AG04450 (cell line): ENCODE measurements around the gene ABHD12B. TPM values are rescaled to one million over a fixed set of nuclear protein-coding genes. Genes with fewer than 3 reads are reported as not detected.

Experiments used
- CTCF ChIA-PET: fragments of 300-600, 350-600 bp; formaldehyde crosslinking; extraction: SDS; loops from one replicate; lab custom pipeline; 2022; ENCODE audit warnings: antibody characterized with exemption, inconsistent platforms; lab: Charles Lee
- POLR2A ChIA-PET: fragments of 350-600 bp; formaldehyde crosslinking; extraction: SDS; loops from one replicate; lab custom pipeline; 2021; ENCODE audit warnings: antibody characterized with exemption, inconsistent platforms; lab: Yijun Ruan, JAX
- DNase-seq: peaks from one replicate; pipeline ENCODE4 v3.0.0-alpha.2; 2011; ENCODE audit warnings: low read depth, low spot score
- H3K27ac ChIP-seq: one replicate; pipeline ENCODE4 v1.5.1; 2012; ENCODE audit warnings: low read depth, low read length, control low read depth
- H3K27me3 ChIP-seq: one replicate; pipeline ENCODE4 v1.6.0; 2012; ENCODE audit warnings: low read length; ENCODE audit not compliant: control insufficient read depth, insufficient read depth
- H3K4me3 ChIP-seq: 2 replicates; pipeline ENCODE4 v1.5.1; 2011; ENCODE audit warnings: mild to moderate bottlenecking, low read depth, low read length, control low read depth
- H3K9me3 ChIP-seq: 2 replicates; pipeline ENCODE4 v1.5.1; 2012; ENCODE audit warnings: low read length; ENCODE audit not compliant: control insufficient read depth, insufficient read depth
- polyA plus RNA-seq: library from polyadenylated mRNA; depleted of rRNA; stranded (reverse); fragments of >200 nt; gene quantifications from 2 replicates; pipeline ENCODE4 v1.2.3, GENCODE V29; 2011
- TF ChIP-seq, protein P1 (sequence below): IDR thresholded peaks from 2 replicates; pipeline ENCODE4 v1.5.1; 2011; ENCODE audit warnings: low read depth, low read length, control low read depth, inconsistent platforms

ABHD12B gene
- polyA plus RNA-seq, 1 experiment: 0.32 TPM

DNA sequence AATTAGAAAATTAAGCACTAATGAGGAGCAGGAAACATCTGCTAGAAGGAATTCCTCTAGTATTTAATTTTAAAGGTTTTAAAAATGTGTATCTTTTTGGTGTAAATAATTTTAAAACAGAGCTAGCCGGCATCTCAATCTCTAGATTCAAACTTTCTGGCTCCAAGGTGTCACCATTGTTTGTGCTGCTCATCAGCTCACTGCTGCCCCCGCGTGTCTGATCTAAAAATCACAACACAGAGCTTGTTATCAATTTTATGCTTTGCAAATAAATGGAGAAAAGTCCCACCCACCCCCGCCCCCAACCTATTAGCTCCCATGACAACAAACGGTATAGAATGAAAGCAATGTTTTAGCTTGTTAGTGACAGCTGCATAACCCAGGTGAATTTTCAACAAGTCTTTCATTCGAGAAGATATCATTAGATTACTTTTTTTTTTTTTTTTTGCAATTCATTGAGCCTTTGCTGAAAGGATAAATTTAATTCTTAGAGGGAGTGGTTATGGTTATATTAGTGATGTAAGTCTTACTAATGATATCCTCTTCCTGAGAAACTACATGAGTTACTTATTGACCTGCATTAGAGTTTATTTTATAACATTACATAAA, 11.3 kb upstream of the ABHD12B start:
- TF ChIP-seq, protein P1, sequence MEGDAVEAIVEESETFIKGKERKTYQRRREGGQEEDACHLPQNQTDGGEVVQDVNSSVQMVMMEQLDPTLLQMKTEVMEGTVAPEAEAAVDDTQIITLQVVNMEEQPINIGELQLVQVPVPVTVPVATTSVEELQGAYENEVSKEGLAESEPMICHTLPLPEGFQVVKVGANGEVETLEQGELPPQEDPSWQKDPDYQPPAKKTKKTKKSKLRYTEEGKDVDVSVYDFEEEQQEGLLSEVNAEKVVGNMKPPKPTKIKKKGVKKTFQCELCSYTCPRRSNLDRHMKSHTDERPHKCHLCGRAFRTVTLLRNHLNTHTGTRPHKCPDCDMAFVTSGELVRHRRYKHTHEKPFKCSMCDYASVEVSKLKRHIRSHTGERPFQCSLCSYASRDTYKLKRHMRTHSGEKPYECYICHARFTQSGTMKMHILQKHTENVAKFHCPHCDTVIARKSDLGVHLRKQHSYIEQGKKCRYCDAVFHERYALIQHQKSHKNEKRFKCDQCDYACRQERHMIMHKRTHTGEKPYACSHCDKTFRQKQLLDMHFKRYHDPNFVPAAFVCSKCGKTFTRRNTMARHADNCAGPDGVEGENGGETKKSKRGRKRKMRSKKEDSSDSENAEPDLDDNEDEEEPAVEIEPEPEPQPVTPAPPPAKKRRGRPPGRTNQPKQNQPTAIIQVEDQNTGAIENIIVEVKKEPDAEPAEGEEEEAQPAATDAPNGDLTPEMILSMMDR: peak; percentile 74
- peak; percentile 61 for DNase-seq
- Histone ChIP-seq H3K9me3 (no peaks in the 10 kb centered on the region), H3K27me3 (no peaks in the 10 kb centered on the region), H3K27ac (no peak overlapping the region), H3K4me3 (peak overlapping the region; percentile 56)
- CTCF ChIA-PET: interaction anchor here (0.5 to 4.8 kb wide), 86 partner anchors 9 to 985 kb away, joined by 3 to 60 read pairs (median 4); partner anchors contain the start of genes ABHD12B, ATL1, NIN and PYGL
- POLR2A ChIA-PET: interaction anchor here (0.7 to 1.0 kb wide), 5 partner anchors 14 to 1092 kb away, joined by 3 to 6 read pairs (median 4); no protein-coding TSS in a partner anchor

DNA sequence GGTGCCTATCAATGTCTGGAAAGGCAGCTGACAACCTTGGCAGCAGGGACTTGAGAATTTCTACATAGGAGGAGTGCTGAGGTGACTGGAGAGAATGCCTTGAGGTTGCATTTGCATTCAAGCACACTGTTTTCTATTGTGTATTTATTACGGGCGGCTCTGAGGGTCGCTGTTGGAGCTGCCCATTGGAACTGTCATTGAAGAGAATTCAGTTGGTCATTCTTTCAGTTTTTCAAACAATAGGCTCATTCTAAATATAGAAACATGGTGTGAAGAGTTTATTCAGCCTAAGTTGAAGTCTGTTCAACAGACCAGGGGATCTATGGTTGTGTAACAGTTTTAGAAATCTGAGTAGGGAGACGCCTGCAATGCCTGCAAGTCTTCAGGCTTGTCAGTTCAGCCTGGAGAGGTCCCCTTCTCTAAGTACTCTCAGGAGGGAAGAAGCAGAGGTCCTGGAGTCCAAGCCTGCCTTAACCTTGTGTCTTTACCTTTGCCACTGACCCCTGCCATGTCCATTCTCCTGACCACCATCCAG, 9.8 kb upstream of the ABHD12B start:
- ChIA-PET POLR2A (no interaction called here), CTCF (interaction anchor here (0.6 to 4.8 kb wide), 7 partner anchors 15 to 547 kb away, joined by 3 to 51 read pairs (median 5); partner anchors contain the start of gene NIN)
- Histone ChIP-seq H3K27ac (no peak overlapping the region), H3K9me3 (no peaks in the 10 kb centered on the region), H3K27me3 (no peaks in the 10 kb centered on the region), H3K4me3 (no peak overlapping the region)
- TF ChIP-seq, protein P1: no peak
- DNase-seq: no peak

DNA sequence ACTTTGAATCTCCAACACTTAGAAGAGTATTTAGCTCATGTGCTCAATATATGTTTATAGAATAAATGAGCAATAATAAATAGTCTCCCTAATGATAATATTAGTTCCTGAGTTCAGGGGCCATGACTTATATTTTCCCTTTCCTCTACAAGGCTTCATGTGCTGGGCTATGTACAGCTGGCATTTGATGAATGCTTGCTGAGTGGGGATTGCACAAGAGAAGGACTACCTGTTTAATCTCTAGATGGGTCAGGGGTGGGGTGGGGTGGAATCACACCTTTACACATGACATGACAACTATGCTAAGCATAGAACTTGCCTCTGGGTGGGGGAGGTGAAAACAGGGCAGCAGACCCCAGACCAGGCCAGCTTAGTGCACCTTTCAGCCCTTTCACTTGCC, 7.6 kb upstream of the ABHD12B start:
- POLR2A ChIA-PET: interaction anchor here (0.6 kb wide), 1 partner anchor 633 kb away, joined by 3 read pairs; no protein-coding TSS in a partner anchor
- no peak for DNase-seq
- no peak overlapping the region for H3K27ac ChIP-seq
- H3K27me3 ChIP-seq: no peaks in the 10 kb centered on the region
- H3K4me3 ChIP-seq: no peak overlapping the region
- CTCF ChIA-PET: no interaction called here
- H3K9me3 ChIP-seq: no peaks in the 10 kb centered on the region
- TF ChIP-seq, protein P1: no peak

- Histone ChIP-seq H3K27ac (no peak overlapping the region), H3K4me3 (no peak overlapping the region), H3K27me3 (no peaks in the 10 kb centered on the region), H3K9me3 (no peaks in the 10 kb centered on the region)
- TF ChIP-seq, protein P1: no peak
- DNase-seq: no peak
- CTCF ChIA-PET: interaction anchor here (0.7 to 1.6 kb wide), 3 partner anchors 9 to 206 kb away, joined by 3 read pairs; no protein-coding TSS in a partner anchor
- POLR2A ChIA-PET: no interaction called here
Observed at GRCh38 chr14:50864946-50865345, 6.9 kb upstream of the ABHD12B start.

DNA sequence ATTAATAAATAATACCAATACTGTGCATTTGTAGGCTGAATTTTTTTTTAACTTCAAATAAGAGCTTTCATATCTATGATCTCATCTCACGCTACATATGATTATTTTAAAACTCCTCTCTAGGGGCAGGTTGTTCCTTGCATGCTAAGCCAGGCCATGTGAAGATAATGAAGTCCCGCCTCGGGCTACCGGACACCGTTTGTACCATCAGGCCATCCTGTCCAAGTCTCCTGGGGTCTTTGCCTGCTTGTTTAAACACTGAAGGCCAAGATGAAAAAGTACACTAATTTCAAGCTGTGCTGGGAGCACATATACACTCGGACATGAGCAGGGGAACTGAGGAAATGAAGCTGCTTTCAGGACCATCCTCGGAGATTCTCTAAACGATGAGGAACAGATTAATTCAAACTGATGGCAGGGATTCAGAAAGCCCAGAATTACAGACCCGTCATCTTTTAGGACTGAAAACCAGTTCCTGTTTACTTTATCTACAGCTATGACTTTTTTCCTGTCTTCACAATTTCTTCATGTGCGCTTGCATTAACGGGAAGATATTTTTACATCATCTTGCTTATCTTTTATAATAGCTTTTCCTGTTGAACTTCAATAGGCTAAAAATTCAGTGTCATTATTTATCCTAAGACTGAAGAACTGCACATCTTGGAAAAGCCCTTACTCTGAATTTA, 6.3 kb upstream of the ABHD12B start:
- TF ChIP-seq, protein P1: no peak
- CTCF ChIA-PET: interaction anchor here (0.7 to 1.6 kb wide), 3 partner anchors 10 to 207 kb away, joined by 3 read pairs; no protein-coding TSS in a partner anchor
- H3K27me3 ChIP-seq: no peaks in the 10 kb centered on the region
- H3K4me3 ChIP-seq: no peak overlapping the region
- peak overlapping the region; percentile 73 for H3K27ac ChIP-seq
- POLR2A ChIA-PET: no interaction called here
- H3K9me3 ChIP-seq: no peaks in the 10 kb centered on the region
- peak; percentile 34 for DNase-seq
